ENCODE data around the gene RTN1.

RTN1 gene

GRCh38 chr14:59905188-59905587 is 34.6 kb upstream of the RTN1 start:
- Histone ChIP-seq H3K4me1 (ENCODE audit: insufficient read depth, low read length, poor library complexity, severe bottlenecking) (no peaks in the 10 kb centered on the region), H3F3A (ENCODE audit: low read depth) (no peaks in the 10 kb centered on the region), H3K9ac (ENCODE audit: low read depth, low read length, poor library complexity, severe bottlenecking) (no peak overlapping the region), H3K9me2 (replicated peaks; ENCODE audit: low read depth, low read length) (no peaks in the 10 kb centered on the region), H3K27me3 (ENCODE audit: insufficient read depth, low read length, poor library complexity, severe bottlenecking) (no peaks in the 10 kb centered on the region), H3K79me2 (ENCODE audit: insufficient read depth, low read length) (no peaks in the 10 kb centered on the region), H3K4me2 (ENCODE audit: low read depth, low read length, poor library complexity, severe bottlenecking) (no peak overlapping the region), H4K20me1 (ENCODE audit: insufficient read depth, low read length, poor library complexity, severe bottlenecking) (no peaks in the 10 kb centered on the region), H2AFZ (ENCODE audit: low read length) (no peak overlapping the region; the same call in 1 of the 2 replicates), H3K4me3 (ENCODE audit: low read length, poor library complexity, severe bottlenecking) (no peak overlapping the region), H3K9me3 (ENCODE audit: insufficient read depth, low read depth, low read length) (no peaks in the 10 kb centered on the region), H3K36me3 (ENCODE audit: insufficient read depth, low read length) (no peaks in the 10 kb centered on the region)
- no peak for TF ChIP-seq CTCF (conservative IDR thresholded peaks at IDR 0.05; ENCODE audit: low read length)
- TF ChIP-seq EZH2phosphoT487 (IDR thresholded peaks at IDR 0.05; ENCODE audit: borderline replicate concordance), result no peak

GRCh38 chr14:59904184-59904583 is 33.6 kb upstream of the RTN1 start:
- H3K9ac ChIP-seq (ENCODE audit: low read depth, low read length, poor library complexity, severe bottlenecking), result no peak overlapping the region
- no peaks in the 10 kb centered on the region for H3K9me2 ChIP-seq (replicated peaks; ENCODE audit: low read depth, low read length)
- H3K27me3 ChIP-seq (ENCODE audit: insufficient read depth, low read length, poor library complexity, severe bottlenecking), result no peaks in the 10 kb centered on the region
- H3K4me2 ChIP-seq (ENCODE audit: low read depth, low read length, poor library complexity, severe bottlenecking), result no peak overlapping the region
- no peaks in the 10 kb centered on the region for H3K36me3 ChIP-seq (ENCODE audit: insufficient read depth, low read length)
- no peak overlapping the region for H2AFZ ChIP-seq (ENCODE audit: low read length)
- no peak overlapping the region for H3K4me3 ChIP-seq (ENCODE audit: low read length, poor library complexity, severe bottlenecking)
- no peak for TF ChIP-seq CTCF (conservative IDR thresholded peaks at IDR 0.05; ENCODE audit: low read length)
- no peaks in the 10 kb centered on the region for H3F3A ChIP-seq (ENCODE audit: low read depth)
- no peaks in the 10 kb centered on the region for H4K20me1 ChIP-seq (ENCODE audit: insufficient read depth, low read length, poor library complexity, severe bottlenecking)
- H3K79me2 ChIP-seq (ENCODE audit: insufficient read depth, low read length), result no peaks in the 10 kb centered on the region
- H3K4me1 ChIP-seq (ENCODE audit: insufficient read depth, low read length, poor library complexity, severe bottlenecking), result no peaks in the 10 kb centered on the region
- no peaks in the 10 kb centered on the region for H3K9me3 ChIP-seq (ENCODE audit: insufficient read depth, low read depth, low read length)

- no peak overlapping the region for H2AFZ ChIP-seq (ENCODE audit: low read length)
- H3K9me2 ChIP-seq (replicated peaks; ENCODE audit: low read depth, low read length), result no peaks in the 10 kb centered on the region
- no peaks in the 10 kb centered on the region for H3F3A ChIP-seq (ENCODE audit: low read depth)
- H3K36me3 ChIP-seq (ENCODE audit: insufficient read depth, low read length), result no peaks in the 10 kb centered on the region
- TF ChIP-seq EZH2phosphoT487 (IDR thresholded peaks at IDR 0.05; ENCODE audit: borderline replicate concordance) (no peak), CTCF (conservative IDR thresholded peaks at IDR 0.05; ENCODE audit: low read length) (no peak)
- H3K79me2 ChIP-seq (ENCODE audit: insufficient read depth, low read length), result no peaks in the 10 kb centered on the region
- no peaks in the 10 kb centered on the region for H3K27me3 ChIP-seq (ENCODE audit: insufficient read depth, low read length, poor library complexity, severe bottlenecking)
- no peaks in the 10 kb centered on the region for H3K4me1 ChIP-seq (ENCODE audit: insufficient read depth, low read length, poor library complexity, severe bottlenecking)
- H3K4me3 ChIP-seq (ENCODE audit: low read length, poor library complexity, severe bottlenecking), result no peak overlapping the region
- H3K4me2 ChIP-seq (ENCODE audit: low read depth, low read length, poor library complexity, severe bottlenecking), result no peak overlapping the region
- no peak overlapping the region for H3K9ac ChIP-seq (ENCODE audit: low read depth, low read length, poor library complexity, severe bottlenecking)
- H4K20me1 ChIP-seq (ENCODE audit: insufficient read depth, low read length, poor library complexity, severe bottlenecking), result no peaks in the 10 kb centered on the region
- no peaks in the 10 kb centered on the region for H3K9me3 ChIP-seq (ENCODE audit: insufficient read depth, low read depth, low read length)
Observed at GRCh38 chr14:59900556-59900955, 30.0 kb upstream of the RTN1 start.

All from Loucy (cell line).